Measurements from ENCODE around the gene GMDS.
"Not testable (repeated sequence)": the region's sequence is repeated elsewhere in the genome, so short reads cannot be mapped to it uniquely, and the experiment has no call there.

The GMDS gene

GRCh38 chr6:1691828-1692227 lies 553.6 kb downstream of the GMDS start:
- not testable (repeated sequence) for H2AK5ac ChIP-seq (ENCODE audit: low read length); H3K4ac ChIP-seq (ENCODE audit: low read depth, low read length); H3K18ac ChIP-seq (ENCODE audit: low read length); H3K9me3 ChIP-seq (ENCODE audit: insufficient read depth, low read depth, low read length); H3K4me2 ChIP-seq (ENCODE audit: low read length); H3K4me1 ChIP-seq (ENCODE audit: control insufficient read depth in 1 of 2, insufficient read depth in 2 of 2, low read length in 2 of 2); H3K27ac ChIP-seq (ENCODE audit: low read depth, low read length); H3K79me1 ChIP-seq (ENCODE audit: low read length); H4K12ac ChIP-seq (ENCODE audit: low read depth, low read length); H3K4me3 ChIP-seq (ENCODE audit: low read depth, low read length); H2BK12ac ChIP-seq (ENCODE audit: low read length); H3K36me3 ChIP-seq (ENCODE audit: control insufficient read depth in 1 of 2, insufficient read depth in 2 of 2, low read length in 2 of 2); DNase-seq; H2AFZ ChIP-seq (ENCODE audit: insufficient read depth, low read length, poor library complexity); H2BK120ac ChIP-seq (ENCODE audit: insufficient read depth, low read length, poor library complexity); H4K91ac ChIP-seq (ENCODE audit: low read depth, low read length); H3K79me2 ChIP-seq (ENCODE audit: control insufficient read depth, insufficient read depth, low read length, poor library complexity); H3K14ac ChIP-seq (ENCODE audit: low read length); H3K23ac ChIP-seq (ENCODE audit: low read length); H3K9ac ChIP-seq (ENCODE audit: low read length); H3K27me3 ChIP-seq (ENCODE audit: insufficient read depth, low read length); H4K8ac ChIP-seq (ENCODE audit: low read depth, low read length); H2BK5ac ChIP-seq (ENCODE audit: low read depth, low read length, poor library complexity)
- no CpG with 5 or more reads among the region's 2 CpGs for WGBS (ENCODE audit: extremely low coverage, insufficient coverage, insufficient read length)

- H3K9me3 ChIP-seq (ENCODE audit: insufficient read depth, low read depth, low read length); H2AFZ ChIP-seq (ENCODE audit: insufficient read depth, low read length, poor library complexity); DNase-seq; H3K36me3 ChIP-seq (ENCODE audit: control insufficient read depth in 1 of 2, insufficient read depth in 2 of 2, low read length in 2 of 2); H3K79me1 ChIP-seq (ENCODE audit: low read length); H3K4me3 ChIP-seq (ENCODE audit: low read depth, low read length); H3K4me1 ChIP-seq (ENCODE audit: control insufficient read depth in 1 of 2, insufficient read depth in 2 of 2, low read length in 2 of 2); H2BK12ac ChIP-seq (ENCODE audit: low read length); H3K18ac ChIP-seq (ENCODE audit: low read length); H3K79me2 ChIP-seq (ENCODE audit: control insufficient read depth, insufficient read depth, low read length, poor library complexity); H3K14ac ChIP-seq (ENCODE audit: low read length); H4K91ac ChIP-seq (ENCODE audit: low read depth, low read length); H3K27ac ChIP-seq (ENCODE audit: low read depth, low read length); H3K23ac ChIP-seq (ENCODE audit: low read length); H3K4me2 ChIP-seq (ENCODE audit: low read length); H4K12ac ChIP-seq (ENCODE audit: low read depth, low read length); H3K4ac ChIP-seq (ENCODE audit: low read depth, low read length); H3K27me3 ChIP-seq (ENCODE audit: insufficient read depth, low read length); H2AK5ac ChIP-seq (ENCODE audit: low read length); H2BK120ac ChIP-seq (ENCODE audit: insufficient read depth, low read length, poor library complexity); H2BK5ac ChIP-seq (ENCODE audit: low read depth, low read length, poor library complexity); H3K9ac ChIP-seq (ENCODE audit: low read length); H4K8ac ChIP-seq (ENCODE audit: low read depth, low read length): not testable (repeated sequence)
- WGBS (ENCODE audit: extremely low coverage, insufficient coverage, insufficient read length), result no CpG with 5 or more reads among the region's 2 CpGs
Measured at GRCh38 chr6:1690656-1691055, 554.7 kb downstream of the GMDS start.

- Histone ChIP-seq H4K8ac (ENCODE audit: low read depth, low read length) (no peak overlapping the region), H3K4me2 (ENCODE audit: low read length) (no peak overlapping the region), H3K23ac (ENCODE audit: low read length) (no peak overlapping the region), H4K91ac (ENCODE audit: low read depth, low read length) (no peak overlapping the region), H3K14ac (ENCODE audit: low read length) (no peak overlapping the region), H3K27ac (ENCODE audit: low read depth, low read length) (no peak overlapping the region), H3K4me1 (ENCODE audit: control insufficient read depth in 1 of 2, insufficient read depth in 2 of 2, low read length in 2 of 2) (no peaks in the 10 kb centered on the region), H2BK5ac (ENCODE audit: low read depth, low read length, poor library complexity) (no peak overlapping the region), H2BK120ac (ENCODE audit: insufficient read depth, low read length, poor library complexity) (no peak overlapping the region), H2BK12ac (ENCODE audit: low read length) (no peak overlapping the region), H2AFZ (ENCODE audit: insufficient read depth, low read length, poor library complexity) (no peak overlapping the region), H4K12ac (ENCODE audit: low read depth, low read length) (no peak overlapping the region), H3K79me1 (ENCODE audit: low read length) (no peaks in the 10 kb centered on the region), H3K4ac (ENCODE audit: low read depth, low read length) (no peak overlapping the region), H3K27me3 (ENCODE audit: insufficient read depth, low read length) (no peaks in the 10 kb centered on the region), H3K79me2 (ENCODE audit: control insufficient read depth, insufficient read depth, low read length, poor library complexity) (no peaks in the 10 kb centered on the region), H3K18ac (ENCODE audit: low read length) (no peak overlapping the region), H2AK5ac (ENCODE audit: low read length) (no peak overlapping the region), H3K9me3 (ENCODE audit: insufficient read depth, low read depth, low read length) (no peaks in the 10 kb centered on the region), H3K36me3 (ENCODE audit: control insufficient read depth in 1 of 2, insufficient read depth in 2 of 2, low read length in 2 of 2) (no peaks in the 10 kb centered on the region), H3K9ac (ENCODE audit: low read length) (no peak overlapping the region), H3K4me3 (ENCODE audit: low read depth, low read length) (no peak overlapping the region)
- WGBS (ENCODE audit: extremely low coverage, insufficient coverage, insufficient read length), result no CpG with 5 or more reads among the region's 1 CpG
- no peak for DNase-seq
Measured at GRCh38 chr6:1689141-1689540, 556.3 kb downstream of the GMDS start.

- H2AFZ ChIP-seq (ENCODE audit: insufficient read depth, low read length, poor library complexity), result no peak overlapping the region
- H3K4me3 ChIP-seq (ENCODE audit: low read depth, low read length), result no peak overlapping the region
- H3K27me3 ChIP-seq (ENCODE audit: insufficient read depth, low read length), result no peaks in the 10 kb centered on the region
- H4K8ac ChIP-seq (ENCODE audit: low read depth, low read length), result no peak overlapping the region
- H3K4me2 ChIP-seq (ENCODE audit: low read length), result no peak overlapping the region
- no peaks in the 10 kb centered on the region for H3K79me2 ChIP-seq (ENCODE audit: control insufficient read depth, insufficient read depth, low read length, poor library complexity)
- peak in 1 of 2 donors; percentile 64 for DNase-seq
- H3K23ac ChIP-seq (ENCODE audit: low read length), result no peak overlapping the region
- no peak overlapping the region for H2BK5ac ChIP-seq (ENCODE audit: low read depth, low read length, poor library complexity)
- no CpG with 5 or more reads among the region's 3 CpGs for WGBS (ENCODE audit: extremely low coverage, insufficient coverage, insufficient read length)
- no peak overlapping the region for H3K18ac ChIP-seq (ENCODE audit: low read length)
- H3K9ac ChIP-seq (ENCODE audit: low read length), result no peak overlapping the region
- no peak overlapping the region for H2AK5ac ChIP-seq (ENCODE audit: low read length)
- H3K9me3 ChIP-seq (ENCODE audit: insufficient read depth, low read depth, low read length), result no peaks in the 10 kb centered on the region
- no peak overlapping the region for H3K27ac ChIP-seq (ENCODE audit: low read depth, low read length)
- no peak overlapping the region for H3K4ac ChIP-seq (ENCODE audit: low read depth, low read length)
- no peak overlapping the region for H2BK120ac ChIP-seq (ENCODE audit: insufficient read depth, low read length, poor library complexity)
- no peak overlapping the region for H4K91ac ChIP-seq (ENCODE audit: low read depth, low read length)
- H3K4me1 ChIP-seq (ENCODE audit: control insufficient read depth in 1 of 2, insufficient read depth in 2 of 2, low read length in 2 of 2), result no peaks in the 10 kb centered on the region
- H2BK12ac ChIP-seq (ENCODE audit: low read length), result no peak overlapping the region
- H3K36me3 ChIP-seq (ENCODE audit: control insufficient read depth in 1 of 2, insufficient read depth in 2 of 2, low read length in 2 of 2), result no peaks in the 10 kb centered on the region
- no peak overlapping the region for H3K14ac ChIP-seq (ENCODE audit: low read length)
- H4K12ac ChIP-seq (ENCODE audit: low read depth, low read length), result no peak overlapping the region
- no peaks in the 10 kb centered on the region for H3K79me1 ChIP-seq (ENCODE audit: low read length)
Measured at GRCh38 chr6:1688396-1688795, 557.0 kb downstream of the GMDS start.
